B cell (primary cell): Measurements from ENCODE around the gene RERE. TPM values are rescaled to one million over a fixed set of nuclear protein-coding genes. Genes with fewer than 3 reads are reported as not detected.

ENCODE experiments used
- ATAC-seq: fragments of 200-7000 bp; cut with Tn5 transposase; one replicate; pipeline ENCODE4 v1.10.0; 2021; ENCODE audit warnings: low read depth, mild to moderate bottlenecking, moderate number of reproducible peaks, moderate library complexity
- CTCF ChIA-PET: fragments of 350-600 bp; sonication (Branson Sonifier 250); formaldehyde crosslinking; loops from one replicate; lab custom pipeline; 2021; ENCODE audit warnings: antibody characterized with exemption, inconsistent platforms; lab: Charles Lee
- POLR2A ChIA-PET: fragments of 350-600 bp; sonication (Branson Sonifier 250); formaldehyde crosslinking; loops from one replicate; lab custom pipeline; 2021; ENCODE audit warnings: antibody characterized with exemption; lab: Charles Lee
- DNase-seq: peaks from one replicate; pipeline ENCODE4 v3.0.0; 2013
- H2AFZ ChIP-seq: 2 replicates; pipeline ENCODE4 v1.6.1; 2012; ENCODE audit warnings: mild to moderate bottlenecking, low read depth, low read length; ENCODE audit not compliant: insufficient read depth, poor library complexity, severe bottlenecking
- H3K27ac ChIP-seq, 2 donors: 1 replicate in 1 of 2; 2 replicates in 1 of 2; pipeline ENCODE4 v1.5.1; 2012 to 2013; ENCODE audit warnings: low read length in 2 of 2, mild to moderate bottlenecking in 2 of 2, moderate library complexity in 1 of 2
- H3K27me3 ChIP-seq, 4 experiments: fragments of 200-600 bp in 1 of 4; sonication (generic) in 1 of 4; replicated peaks in 1 of 4; 1 replicate in 2 of 4; 2 replicates in 2 of 4; pipeline versions ENCODE4 v1.6.1 to v1.7.0; 2013 to 2016; ENCODE audit warnings: low read length in 3 of 4, mild to moderate bottlenecking in 2 of 4, mixed read lengths in 1 of 4, moderate library complexity in 1 of 4; ENCODE audit not compliant: insufficient read depth in 4 of 4, control insufficient read depth in 3 of 4; ENCODE audit errors: control extremely low read depth in 1 of 4
- H3K36me3 ChIP-seq, 2 experiments: replicated peaks in 1 of 2; 1 replicate in 1 of 2; 2 replicates in 1 of 2; pipeline versions ENCODE4 v1.6.1 to v1.7.1; 2013; ENCODE audit warnings: low read length in 1 of 2; ENCODE audit not compliant: insufficient read depth in 2 of 2, control insufficient read depth in 1 of 2; ENCODE audit errors: control extremely low read depth in 1 of 2, extremely low read depth in 1 of 2
- H3K4me1 ChIP-seq, 2 donors: fragments of 200-600 bp in 1 of 2; sonication (generic) in 1 of 2; 1 replicate in 1 of 2; 2 replicates in 1 of 2; pipeline versions ENCODE4 v1.5.1 to v1.6.1; 2013 to 2017; ENCODE audit warnings: low read length in 2 of 2; ENCODE audit not compliant: control insufficient read depth in 2 of 2, insufficient read depth in 2 of 2
- H3K4me2 ChIP-seq: replicated peaks from 2 replicates; pipeline ENCODE3; 2012; ENCODE audit warnings: mild to moderate bottlenecking, low read depth, low read length; ENCODE audit not compliant: poor library complexity, severe bottlenecking
- H3K4me3 ChIP-seq, 5 experiments: fragments of 200-600 bp in 1 of 5; sonication (generic) in 1 of 5; 1 replicate in 3 of 5; 2 replicates in 2 of 5; pipeline versions ENCODE4 v1.5.1 to v1.7.0; 2011 to 2016; ENCODE audit warnings: low read length in 4 of 5, mild to moderate bottlenecking in 4 of 5, low read depth in 2 of 5, control low read depth in 1 of 5, moderate library complexity in 1 of 5; ENCODE audit not compliant: insufficient read depth in 1 of 5; ENCODE audit errors: control extremely low read depth in 1 of 5, extremely low read depth in 1 of 5
- H3K79me2 ChIP-seq: fragments of 200-600 bp; sonication (generic); one replicate; pipeline ENCODE4 v1.6.0; 2016; ENCODE audit warnings: low read length; ENCODE audit not compliant: control insufficient read depth, insufficient read depth
- H3K9ac ChIP-seq: fragments of 200-600 bp; sonication (generic); 2 replicates; pipeline ENCODE4 v1.6.1; 2017; ENCODE audit warnings: mild to moderate bottlenecking, low read length, moderate library complexity
- H3K9me3 ChIP-seq, 3 donors: one replicate each; pipeline versions ENCODE4 v1.6.1 to v1.7.1; 2013; ENCODE audit warnings: low read length in 2 of 3; ENCODE audit not compliant: control insufficient read depth in 2 of 3, insufficient read depth in 1 of 3; ENCODE audit errors: control extremely low read depth in 1 of 3
- H4K20me1 ChIP-seq: 2 replicates; pipeline ENCODE4 v1.6.0; 2012; ENCODE audit warnings: mild to moderate bottlenecking, low read length; ENCODE audit not compliant: insufficient read depth, control insufficient read depth, poor library complexity, severe bottlenecking
- H3K27ac Mint-ChIP-seq: one replicate; pipeline ENCODE4 v1.8.0; 2021; ENCODE audit warnings: mixed read lengths
- H3K27me3 Mint-ChIP-seq: one replicate; pipeline ENCODE4 v1.8.0; 2021; ENCODE audit warnings: mixed read lengths
- H3K4me1 Mint-ChIP-seq: one replicate; pipeline ENCODE4 v1.8.0; 2021; ENCODE audit warnings: mixed read lengths
- H3K4me3 Mint-ChIP-seq: one replicate; pipeline ENCODE4 v1.8.0; 2021; ENCODE audit warnings: mixed read lengths
- H3K9me3 Mint-ChIP-seq: one replicate; pipeline ENCODE4 v1.8.0; 2022; ENCODE audit warnings: mixed read lengths; ENCODE audit not compliant: insufficient read depth
- CTCF ChIP-seq: fragments of 200-600 bp; IDR thresholded peaks from one replicate; pipeline ENCODE4 v1.8.0; 2022; ENCODE audit warnings: antibody characterized with exemption, mild to moderate bottlenecking
- EZH2 ChIP-seq: IDR thresholded peaks from 2 replicates; pipeline ENCODE4 v1.6.1; 2012; ENCODE audit warnings: borderline replicate concordance, low read depth, mild to moderate bottlenecking, moderate library complexity, low read length; ENCODE audit not compliant: insufficient read depth, poor library complexity, severe bottlenecking
- WGBS: methylation state at CpG from one replicate; pipeline ENCODE4 v1.1.5; 2013; ENCODE audit warnings: missing lambda C conversion rate; ENCODE audit not compliant: insufficient coverage; 5-methylcytosine and 5-hydroxymethylcytosine counted together
- intact Hi-C: fragments of 100-400 bp; cut with micrococcal nuclease; formaldehyde crosslinking; loops from one replicate; pipeline ENCODE4 v1.10.0; 2022
- polyA plus RNA-seq: library from polyadenylated mRNA; depleted of rRNA; stranded (reverse); fragments of >200 nt; gene quantifications from 2 replicates; pipeline ENCODE4 v1.2.3, GENCODE V29; 2012
- total RNA-seq, 2 donors: library from RNA; stranded (reverse); fragments of 120-200 nt in 1 of 2; gene quantifications; 1 replicate in 1 of 2; 2 replicates in 1 of 2; pipeline versions ENCODE4 v1.2.3 to v1.2.4, GENCODE V29; 2013 to 2022

The RERE gene
- total and polyA plus RNA-seq, 2 donors (not counting 1 experiment from before 2014, with no cell fraction given) = 27.3 to 132 TPM

- no peaks in the 10 kb centered on the region for H3K36me3 ChIP-seq
- POLR2A ChIA-PET = no interaction called here
- H3K4me1 ChIP-seq = peaks cover 37 to 50% of the 10 kb centered on the region in 2 donors
- intact Hi-C loops = loop anchor here (1.0 kb wide), 1 partner anchor 9 kb away; no protein-coding TSS in a partner anchor
- no peaks in the 10 kb centered on the region for H3K9me3 ChIP-seq
- no peak overlapping the region for H3K4me3 ChIP-seq
- Mint-ChIP-seq H3K27ac (peak overlapping the region; percentile 56), H3K27me3 (no peaks in the 10 kb centered on the region), H3K9me3 (no peaks in the 10 kb centered on the region), H3K4me1 (peaks cover 49% of the 10 kb centered on the region), H3K4me3 (peak overlapping the region; percentile 5)
- peaks cover 75% of the 10 kb centered on the region for H3K79me2 ChIP-seq
- no peak overlapping the region for H3K9ac ChIP-seq
- CTCF ChIA-PET = no interaction called here
- H3K27ac ChIP-seq = peak overlapping the region in 1 of 2 donors; percentile 43
- peak overlapping the region; percentile 10 for H3K4me2 ChIP-seq
- TF ChIP-seq CTCF (no peak), EZH2 (no peak)
- no peak for ATAC-seq
- no peaks in the 10 kb centered on the region for H4K20me1 ChIP-seq
- 67% methylated on average over 4 of the region's 5 CpGs for WGBS
- H2AFZ ChIP-seq = no peak overlapping the region
- DNase-seq = no peak
- H3K27me3 ChIP-seq = no peaks in the 10 kb centered on the region
These were observed 183.5 kb downstream of the RERE start for GRCh38 chr1:8633741-8634501.

GRCh38 chr1:8632102-8632501 lies 185.3 kb downstream of the RERE start:
- TF ChIP-seq CTCF (no peak), EZH2 (no peak)
- no peak overlapping the region for H2AFZ ChIP-seq
- H3K4me1 ChIP-seq = peaks cover 50 to 69% of the 10 kb centered on the region in 2 donors
- no peak for ATAC-seq
- CTCF ChIA-PET = interaction anchor here (1.5 kb wide), 1 partner anchor 39 kb away, joined by 5 read pairs; no protein-coding TSS in a partner anchor
- intact Hi-C loops = no loop called here
- H3K27me3 ChIP-seq = no peaks in the 10 kb centered on the region
- Mint-ChIP-seq H3K4me1 (peaks cover 62% of the 10 kb centered on the region), H3K27me3 (no peaks in the 10 kb centered on the region), H3K9me3 (no peaks in the 10 kb centered on the region), H3K4me3 (no peak overlapping the region), H3K27ac (peak overlapping the region; percentile 7)
- 73% methylated on average over 3 of the region's 4 CpGs for WGBS
- no peak overlapping the region for H3K4me2 ChIP-seq
- H3K4me3 ChIP-seq = no peak overlapping the region
- no peaks in the 10 kb centered on the region for H3K9me3 ChIP-seq
- POLR2A ChIA-PET = no interaction called here
- H3K9ac ChIP-seq = no peak overlapping the region
- H4K20me1 ChIP-seq = no peaks in the 10 kb centered on the region
- no peaks in the 10 kb centered on the region for H3K36me3 ChIP-seq
- H3K79me2 ChIP-seq = peaks cover 69% of the 10 kb centered on the region
- peak overlapping the region in 1 of 2 donors; percentile 1 for H3K27ac ChIP-seq
- DNase-seq = no peak
